OCI-LY1 (cell line): Measurements from ENCODE around the gene RPL18.

ENCODE experiments used
- H2AFZ ChIP-seq: fragments of 200-600 bp; sonication (generic), shearing (Covaris generic); 2 replicates; pipeline ENCODE4 v1.6.0; 2014; ENCODE audit warnings: antibody characterized with exemption, mild to moderate bottlenecking, low read length
- H3F3A ChIP-seq: fragments of 200-600 bp; sonication (generic), shearing (Covaris generic); 2 replicates; pipeline ENCODE4 v1.6.0; 2014; ENCODE audit warnings: mild to moderate bottlenecking, antibody characterized with exemption, low read length, moderate library complexity; ENCODE audit not compliant: insufficient read depth
- H3K27ac ChIP-seq: fragments of 200-600 bp; sonication (generic); 2 replicates; pipeline ENCODE4 v1.5.1; 2014; ENCODE audit warnings: low read length, mixed run types, mild to moderate bottlenecking, low read depth; ENCODE audit not compliant: poor library complexity, severe bottlenecking
- H3K27me3 ChIP-seq: fragments of 200-600 bp; sonication (generic); 2 replicates; pipeline ENCODE4 v1.6.0; 2014; ENCODE audit warnings: antibody characterized with exemption, mild to moderate bottlenecking, low read length, moderate library complexity; ENCODE audit not compliant: insufficient read depth
- H3K36me3 ChIP-seq: fragments of 200-600 bp; sonication (generic); 2 replicates; pipeline ENCODE4 v1.6.1; 2014; ENCODE audit warnings: mild to moderate bottlenecking, antibody characterized with exemption, low read length, moderate library complexity, mixed read lengths; ENCODE audit not compliant: insufficient read depth
- H3K4me1 ChIP-seq: fragments of 200-600 bp; sonication (generic); 2 replicates; pipeline ENCODE4 v1.5.1; 2014; ENCODE audit warnings: mild to moderate bottlenecking, low read length, moderate library complexity; ENCODE audit not compliant: insufficient read depth, severe bottlenecking
- H3K4me2 ChIP-seq: fragments of 200-600 bp; sonication (generic), shearing (Covaris generic); 2 replicates; pipeline ENCODE4 v1.6.1; 2014; ENCODE audit warnings: low read length
- H3K4me3 ChIP-seq: fragments of 200-600 bp; sonication (generic); 2 replicates; pipeline ENCODE4 v1.5.1; 2014; ENCODE audit warnings: low read length, low read depth, mild to moderate bottlenecking, mixed read lengths; ENCODE audit not compliant: poor library complexity, severe bottlenecking
- H3K79me2 ChIP-seq: fragments of 200-600 bp; shearing (Covaris generic); 2 replicates; pipeline ENCODE4 v1.6.1; 2016; ENCODE audit warnings: mixed run types, low read length, mixed read lengths; ENCODE audit not compliant: insufficient read depth
- H3K9ac ChIP-seq: fragments of 200-600 bp; sonication (generic), shearing (Covaris generic); 2 replicates; pipeline ENCODE4 v1.6.1; 2014; ENCODE audit warnings: mild to moderate bottlenecking, low read length, mixed read lengths
- H3K9me2 ChIP-seq: fragments of 200-600 bp; sonication (generic), shearing (Covaris generic); 2 replicates; pipeline ENCODE4 v1.6.1; 2014; ENCODE audit warnings: low read depth, mild to moderate bottlenecking, low read length, mixed read lengths
- H3K9me3 ChIP-seq: fragments of 200-600 bp; shearing (Covaris generic); 2 replicates; pipeline ENCODE4 v1.6.1; 2014; ENCODE audit warnings: low read length, mixed read lengths
- H4K20me1 ChIP-seq: fragments of 200-600 bp; sonication (generic), shearing (Covaris generic); 2 replicates; pipeline ENCODE4 v1.6.0; 2016; ENCODE audit warnings: mild to moderate bottlenecking, low read length; ENCODE audit not compliant: insufficient read depth
- CTCF ChIP-seq: fragments of 200-600 bp; sonication (generic), shearing (Covaris generic); IDR thresholded peaks from 2 replicates; pipeline ENCODE4 v1.5.1; 2017; ENCODE audit warnings: mild to moderate bottlenecking, antibody characterized with exemption, low read length, moderate library complexity, mixed read lengths
- EZH2 ChIP-seq: fragments of 200-600 bp; sonication (generic), shearing (Covaris generic); IDR thresholded peaks from 2 replicates; pipeline ENCODE4 v1.8.0; 2017; ENCODE audit warnings: borderline replicate concordance, mixed run types, mild to moderate bottlenecking, antibody characterized with exemption, low read length, moderate library complexity, mixed read lengths

RPL18 gene

GRCh38 chr19:48609571-48610108 is 9.3 kb downstream of the RPL18 start:
- H3K4me3 ChIP-seq: no peak overlapping the region
- H3K27me3 ChIP-seq: no peaks in the 10 kb centered on the region
- no peaks in the 10 kb centered on the region for H3K79me2 ChIP-seq

GRCh38 chr19:48608798-48609263 is 10.1 kb downstream of the RPL18 start:
- Histone ChIP-seq H3K27ac (no peak overlapping the region), H3K4me2 (peak overlapping the region; percentile 54), H3K9me2 (no peaks in the 10 kb centered on the region), H3K27me3 (no peaks in the 10 kb centered on the region), H3K36me3 (peaks cover 9% of the 10 kb centered on the region; the same call in 1 of the 2 replicates), H3K4me3 (peak overlapping the region; percentile 17), H3F3A (no peaks in the 10 kb centered on the region), H3K79me2 (no peaks in the 10 kb centered on the region), H4K20me1 (no peaks in the 10 kb centered on the region), H2AFZ (no peak overlapping the region), H3K4me1 (peaks cover 8% of the 10 kb centered on the region), H3K9ac (no peak overlapping the region), H3K9me3 (no peaks in the 10 kb centered on the region)
- TF ChIP-seq EZH2 (no peak), CTCF (peak; percentile 79)

More at GRCh38 chr19:48609571-48610108, 9.3 kb downstream of the RPL18 start:
- no peaks in the 10 kb centered on the region for H3F3A ChIP-seq
- peaks cover 9% of the 10 kb centered on the region for H3K4me1 ChIP-seq
- H3K36me3 ChIP-seq: peaks cover 9% of the 10 kb centered on the region; the same call in 1 of the 2 replicates
- no peak overlapping the region for H2AFZ ChIP-seq
- H3K9me2 ChIP-seq: no peaks in the 10 kb centered on the region
- no peak overlapping the region for H3K9ac ChIP-seq
- TF ChIP-seq CTCF (no peak), EZH2 (no peak)
- H4K20me1 ChIP-seq: no peaks in the 10 kb centered on the region
- no peaks in the 10 kb centered on the region for H3K9me3 ChIP-seq
- no peak overlapping the region for H3K4me2 ChIP-seq
- no peak overlapping the region for H3K27ac ChIP-seq

- no peak overlapping the region for H3K27ac ChIP-seq
- H3K9me3 ChIP-seq: no peaks in the 10 kb centered on the region
- no peaks in the 10 kb centered on the region for H3F3A ChIP-seq
- TF ChIP-seq CTCF: no peak
- no peaks in the 10 kb centered on the region for H3K27me3 ChIP-seq
- H3K79me2 ChIP-seq: no peaks in the 10 kb centered on the region
- no peak overlapping the region for H3K9ac ChIP-seq
- peaks cover 8% of the 10 kb centered on the region for H3K4me1 ChIP-seq
- H3K4me2 ChIP-seq: no peak overlapping the region
- no peak overlapping the region for H3K4me3 ChIP-seq
- H3K36me3 ChIP-seq: no peaks in the 10 kb centered on the region
- no peaks in the 10 kb centered on the region for H3K9me2 ChIP-seq
- H2AFZ ChIP-seq: no peak overlapping the region
- H4K20me1 ChIP-seq: no peaks in the 10 kb centered on the region
Observed at GRCh38 chr19:48607359-48607755, 11.6 kb downstream of the RPL18 start.
